GM19240 (cell line): ENCODE results near the gene UBAP1L.
A peak's percentile ranks its signal among the peaks of the same experiment; 100 is the strongest.

Source experiments
- DNase-seq: peaks from one replicate; pipeline ENCODE4 v3.0.0; 2011; ENCODE audit warnings: low spot score; ENCODE audit not compliant: insufficient read length

UBAP1L gene

GRCh38 chr15:65066635-65067316 is 48.2 kb downstream of the UBAP1L start:
- DNase-seq = no peak

DNA sequence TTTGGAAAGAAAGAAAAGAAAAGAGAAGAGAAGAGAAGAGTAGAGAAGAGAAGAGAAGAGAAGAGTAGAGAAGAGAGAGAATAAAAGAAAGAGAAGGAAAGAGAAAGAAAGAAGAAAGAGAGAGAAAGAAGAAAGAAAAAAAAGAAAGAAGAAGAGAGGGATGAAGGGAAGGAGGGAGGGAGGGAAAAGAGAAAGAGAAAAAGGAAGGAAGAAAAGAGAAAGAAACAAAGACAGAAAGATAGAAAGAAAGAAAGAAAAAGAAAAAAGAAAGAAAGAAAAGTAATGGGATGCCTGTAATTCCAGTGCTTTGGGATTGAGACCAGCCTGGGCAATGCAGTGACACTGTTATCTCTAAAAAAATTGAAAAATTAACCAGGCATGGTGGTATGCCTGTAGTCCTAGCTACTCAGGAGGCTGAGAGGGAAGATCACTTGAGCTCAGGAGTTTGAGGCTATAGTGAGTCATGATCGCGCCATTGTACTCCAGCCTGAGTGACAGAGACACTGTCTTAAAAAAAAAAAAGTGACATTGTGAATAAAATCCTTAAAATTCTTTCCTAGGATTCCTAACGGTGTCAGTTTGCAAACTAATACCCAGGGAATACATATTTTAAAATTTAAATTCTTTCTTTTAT is 48.9 kb downstream of the UBAP1L start:
- no peak for DNase-seq

DNA sequence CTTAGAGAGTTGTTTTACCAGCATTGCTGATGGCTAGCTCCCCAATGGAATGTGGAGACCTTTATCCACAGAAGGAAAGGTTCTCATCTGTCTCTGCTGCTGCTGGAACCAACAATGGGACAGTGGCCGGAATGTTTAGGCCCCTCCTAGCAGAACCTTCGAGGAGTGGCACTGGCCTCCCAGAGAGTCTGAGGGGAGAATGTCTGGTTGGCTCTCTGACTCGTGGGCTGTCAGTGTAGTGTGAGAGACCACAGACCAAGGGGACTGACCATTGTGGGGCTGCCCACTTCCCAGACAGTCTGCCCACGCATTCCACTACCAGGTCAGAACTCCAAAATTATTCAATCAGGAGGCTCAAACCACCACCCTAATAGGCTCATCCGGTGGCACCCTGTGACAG is 52.3 kb downstream of the UBAP1L start:
- no peak for DNase-seq

GRCh38 chr15:65062061-65062460 is 52.9 kb downstream of the UBAP1L start:
- DNase-seq = no peak

GRCh38 chr15:65060641-65061397 is 54.2 kb downstream of the UBAP1L start:
- no peak for DNase-seq

- DNase-seq = no peak
Measured at GRCh38 chr15:65059931-65060596, 54.9 kb downstream of the UBAP1L start.

DNA sequence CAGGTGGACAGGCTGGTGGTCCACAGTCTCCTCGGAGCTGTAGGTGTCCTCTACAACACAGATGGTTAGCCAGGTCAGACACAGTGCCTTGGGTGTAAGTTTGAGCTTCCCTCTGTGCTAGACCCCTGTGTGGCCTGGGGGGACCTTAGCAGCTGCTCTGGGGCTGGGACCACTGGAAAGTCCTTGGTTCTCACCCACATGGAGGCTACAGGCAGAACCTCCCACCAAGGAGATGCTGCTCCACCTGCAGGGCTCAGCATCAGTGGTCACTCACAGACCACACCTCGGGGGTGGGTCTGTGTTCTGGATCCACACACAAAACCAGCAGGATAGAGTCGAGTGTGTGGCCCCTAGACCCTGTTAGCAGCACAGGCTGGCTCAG is 55.6 kb downstream of the UBAP1L start:
- DNase-seq = no peak

- no peak for DNase-seq
Measured at GRCh38 chr15:65058394-65059368, 56.3 kb downstream of the UBAP1L start.

DNA sequence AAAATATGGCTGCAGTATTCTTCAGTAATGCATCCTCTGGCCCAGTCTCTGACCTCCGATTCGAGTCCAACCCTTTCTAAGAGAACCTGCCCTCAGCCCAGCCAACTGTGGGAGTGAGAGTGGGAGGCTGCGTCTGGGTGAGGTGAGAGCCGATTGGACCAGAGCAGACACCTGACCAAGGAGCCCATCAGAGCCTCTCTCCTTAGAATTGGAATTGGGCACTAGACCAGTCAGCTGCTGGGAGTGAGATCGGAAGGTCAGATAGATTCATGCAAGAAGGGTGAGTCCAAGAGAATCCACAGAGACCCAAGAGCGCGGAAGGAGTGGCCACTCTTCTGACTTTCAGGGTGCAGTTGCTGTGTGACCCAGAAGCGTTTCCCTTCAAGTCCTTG is 57.5 kb downstream of the UBAP1L start:
- DNase-seq = no peak

DNA sequence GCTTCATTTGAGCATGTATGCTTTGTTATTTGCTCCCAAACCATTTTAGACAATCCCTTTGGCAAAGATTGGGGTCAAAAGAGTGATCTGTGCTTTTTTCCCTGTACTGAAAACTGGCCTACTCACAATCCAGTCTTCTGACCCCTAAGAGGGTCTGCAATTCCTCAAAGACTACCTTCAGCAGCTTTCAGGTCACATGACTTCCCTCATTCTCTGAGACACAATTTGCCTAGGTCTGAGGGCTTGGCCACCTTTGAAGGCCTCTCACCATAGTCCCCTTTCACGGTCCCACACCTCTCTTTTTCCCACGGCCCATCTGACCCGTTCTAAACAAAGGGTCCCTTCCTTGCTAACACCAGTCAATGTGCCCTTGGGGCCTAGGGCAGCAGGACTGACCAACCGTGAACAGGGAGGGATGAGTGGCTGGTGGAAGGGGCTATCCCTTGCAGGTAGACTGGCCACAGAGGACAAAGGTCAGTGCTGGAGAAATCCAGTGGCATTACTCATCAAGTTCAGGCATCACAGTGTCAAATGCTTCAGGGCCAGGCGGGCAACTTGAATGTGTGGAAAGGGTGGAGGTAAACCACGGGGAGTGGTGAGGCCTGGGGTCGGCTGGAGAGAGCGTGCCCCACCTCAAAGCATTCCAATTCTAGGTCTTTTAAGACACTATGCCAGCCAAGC is 58.0 kb downstream of the UBAP1L start:
- no peak for DNase-seq

DNA sequence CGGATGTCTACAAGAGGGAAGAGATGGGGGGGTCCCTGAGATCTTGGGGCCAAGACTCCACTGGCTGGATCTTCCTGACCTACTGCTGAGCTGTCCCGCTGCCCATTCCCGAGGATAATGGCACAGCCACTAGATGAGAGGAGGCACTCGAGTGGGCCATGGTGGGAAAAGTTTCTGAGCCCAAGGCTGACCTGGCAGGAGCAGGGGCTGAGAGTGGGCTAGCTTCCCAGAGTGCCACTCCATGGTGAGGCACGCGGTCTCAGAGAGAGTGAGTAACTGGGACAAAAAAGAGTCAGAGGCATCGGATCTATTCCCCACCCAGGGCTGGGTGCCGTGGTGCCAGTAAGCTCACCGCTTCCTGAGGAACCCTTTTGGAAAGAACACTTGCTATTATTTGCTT is 58.9 kb downstream of the UBAP1L start:
- no peak for DNase-seq

GRCh38 chr15:65055201-65055870 is 59.7 kb downstream of the UBAP1L start:
- DNase-seq = no peak

DNA sequence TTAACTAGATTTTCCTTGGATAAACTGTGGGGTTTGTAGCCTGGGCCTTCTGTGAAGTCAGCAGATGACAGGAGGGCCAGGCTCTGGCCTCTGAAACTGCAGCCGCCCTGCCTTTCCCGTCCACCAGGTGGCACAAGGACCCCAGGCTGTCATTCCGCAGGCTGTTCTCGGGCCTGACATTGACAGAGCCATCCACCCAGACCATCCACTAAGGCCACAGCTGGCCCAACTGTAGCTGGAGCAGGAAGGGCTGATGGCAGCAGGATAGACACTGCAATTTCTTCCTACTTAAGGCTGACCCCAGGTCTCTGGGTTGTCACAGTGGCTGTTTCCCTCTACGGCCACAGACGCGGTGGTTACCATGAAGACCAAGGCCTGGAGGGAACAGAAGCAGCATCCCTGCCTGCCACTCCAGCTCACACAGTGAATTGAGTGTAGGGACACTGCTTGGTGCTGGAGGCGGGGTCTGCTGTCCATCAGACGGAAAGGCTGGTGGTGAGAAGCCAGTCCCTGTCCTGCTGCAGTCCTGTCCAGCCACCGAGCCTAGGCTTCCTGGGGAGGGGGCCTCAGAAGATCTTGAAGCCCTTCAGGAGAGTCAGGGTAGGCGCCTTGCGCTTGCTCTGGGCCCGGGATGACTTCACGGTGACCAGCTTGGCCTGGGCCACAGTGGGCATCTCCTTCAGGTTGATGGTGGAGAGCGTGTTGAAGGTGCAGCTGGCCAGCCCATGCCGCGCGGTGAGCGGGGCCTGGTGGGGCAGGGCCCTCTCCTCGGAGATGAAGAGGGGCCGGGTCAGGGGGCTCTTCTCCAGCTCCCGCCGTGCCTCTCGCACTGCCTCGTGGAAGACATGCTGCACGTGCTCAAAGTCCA is 60.4 kb downstream of the UBAP1L start:
- peak; percentile 76 for DNase-seq

- DNase-seq = no peak
Measured at GRCh38 chr15:65052956-65053355, 62.0 kb downstream of the UBAP1L start.

- no peak for DNase-seq
Measured at GRCh38 chr15:65051266-65051665, 63.7 kb downstream of the UBAP1L start.

- no peak for DNase-seq
Measured at GRCh38 chr15:65050270-65050669, 64.7 kb downstream of the UBAP1L start.

DNA sequence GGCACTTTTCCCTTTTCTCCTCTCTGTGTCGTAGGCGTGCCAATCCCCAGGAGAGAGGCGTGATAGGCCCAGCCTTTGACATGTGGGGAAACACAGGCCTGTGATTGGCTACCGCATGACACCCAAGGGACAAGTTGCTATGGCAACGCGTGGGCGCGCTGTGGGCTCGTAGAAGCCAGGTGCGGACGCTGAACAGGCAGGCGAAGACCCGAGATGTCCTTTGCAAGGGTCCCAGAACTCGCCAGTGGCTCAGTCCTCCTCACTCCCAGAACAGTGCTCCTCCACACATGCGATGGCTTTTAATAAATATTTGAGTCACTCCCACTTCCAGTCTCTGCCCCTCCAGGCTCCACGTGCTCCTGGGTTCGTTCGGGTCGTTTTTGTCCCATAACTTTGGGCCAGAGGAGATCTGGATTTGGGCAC is 65.6 kb downstream of the UBAP1L start:
- peak; percentile 98 for DNase-seq

DNA sequence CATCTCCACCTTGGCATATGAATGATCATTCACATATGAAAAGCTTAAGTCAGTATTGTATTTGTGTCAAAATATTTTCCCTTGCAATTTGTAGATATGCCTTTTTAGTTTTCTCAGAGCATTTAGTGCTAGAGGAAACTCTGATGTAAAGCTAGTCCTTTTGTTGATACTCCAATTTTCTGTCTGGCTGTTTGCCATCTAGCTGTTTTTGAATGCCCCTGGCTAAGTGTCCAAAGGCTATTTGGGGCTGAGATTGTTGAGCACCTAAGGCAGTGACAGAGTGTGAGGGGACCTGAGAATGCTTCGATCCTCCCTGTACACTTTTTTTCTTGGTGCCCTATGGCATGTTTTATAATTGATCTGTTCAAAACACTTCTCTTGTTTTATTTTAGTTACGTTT is 66.8 kb downstream of the UBAP1L start:
- DNase-seq = no peak
